ENCODE measurements around the gene TEX36.
"Not testable (repeated sequence)": the region's sequence is repeated elsewhere in the genome, so short reads cannot be mapped to it uniquely, and the experiment has no call there.

Gene TEX36

DNA sequence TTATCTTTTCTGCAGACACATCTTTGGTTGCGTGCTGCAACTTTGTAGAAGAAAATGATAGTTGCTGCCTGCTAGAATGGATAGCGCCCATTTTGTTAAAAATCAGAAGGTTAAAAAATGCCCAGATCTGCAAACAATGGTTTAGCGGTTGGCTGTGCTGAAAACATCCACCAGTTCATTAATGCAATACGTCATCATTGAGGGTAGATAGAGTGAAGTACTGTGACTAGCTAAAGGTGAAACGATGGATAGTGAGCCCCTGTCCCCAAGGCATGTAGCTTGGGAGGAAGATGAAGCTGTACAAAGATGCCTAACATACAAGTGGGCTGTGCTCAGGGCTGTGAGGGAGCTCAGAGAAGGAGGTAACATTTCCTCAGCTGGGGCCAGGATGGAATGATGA is 48.4 kb downstream of the TEX36 start:
- no peak for DNase-seq (ENCODE audit: low read depth in 2 of 2)

DNA sequence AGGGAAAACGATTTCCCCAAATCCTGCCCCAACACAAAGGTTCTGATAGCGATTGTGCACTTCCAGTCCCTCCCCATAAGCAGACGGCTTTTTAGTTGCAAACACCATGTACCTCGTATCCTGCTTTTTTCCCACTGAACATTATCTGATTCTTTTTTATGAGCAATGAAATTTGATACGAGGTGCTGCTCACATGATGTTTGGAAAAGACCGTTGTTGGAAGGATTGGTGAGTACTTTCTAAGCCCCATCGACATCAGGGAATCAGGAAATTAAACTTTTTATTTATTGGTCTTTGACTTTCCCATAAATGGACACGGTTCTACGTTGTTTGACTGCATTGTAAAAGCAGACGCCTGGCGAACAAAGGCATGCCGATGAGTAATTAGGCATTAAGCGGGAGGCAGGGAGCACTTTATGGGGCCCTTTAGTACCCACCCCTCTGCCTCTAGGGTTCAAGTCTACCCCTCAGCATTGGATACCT is 49.4 kb downstream of the TEX36 start:
- DNase-seq (ENCODE audit: low read depth in 2 of 2): no peak

DNA sequence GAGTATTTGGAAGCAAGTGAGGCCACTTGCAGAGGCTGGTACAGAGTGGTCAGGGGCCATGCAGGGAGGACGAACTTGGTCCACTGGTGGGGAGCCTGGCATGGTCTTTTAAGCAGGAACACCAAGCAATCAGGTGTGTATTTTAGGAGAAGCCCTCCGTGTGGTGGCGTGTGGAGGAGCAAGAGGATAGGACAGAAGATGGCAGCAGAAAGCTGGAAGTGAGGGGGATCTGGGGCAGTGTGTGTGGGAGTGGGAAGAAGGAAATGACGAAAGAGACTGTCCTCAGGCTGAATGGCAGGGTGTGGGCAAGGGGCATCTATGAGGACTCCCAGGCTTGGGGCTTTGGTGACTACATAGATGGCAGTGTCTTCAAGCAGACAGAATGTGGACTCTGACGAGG is 51.2 kb downstream of the TEX36 start:
- no peak for DNase-seq (ENCODE audit: low read depth in 2 of 2)

DNA sequence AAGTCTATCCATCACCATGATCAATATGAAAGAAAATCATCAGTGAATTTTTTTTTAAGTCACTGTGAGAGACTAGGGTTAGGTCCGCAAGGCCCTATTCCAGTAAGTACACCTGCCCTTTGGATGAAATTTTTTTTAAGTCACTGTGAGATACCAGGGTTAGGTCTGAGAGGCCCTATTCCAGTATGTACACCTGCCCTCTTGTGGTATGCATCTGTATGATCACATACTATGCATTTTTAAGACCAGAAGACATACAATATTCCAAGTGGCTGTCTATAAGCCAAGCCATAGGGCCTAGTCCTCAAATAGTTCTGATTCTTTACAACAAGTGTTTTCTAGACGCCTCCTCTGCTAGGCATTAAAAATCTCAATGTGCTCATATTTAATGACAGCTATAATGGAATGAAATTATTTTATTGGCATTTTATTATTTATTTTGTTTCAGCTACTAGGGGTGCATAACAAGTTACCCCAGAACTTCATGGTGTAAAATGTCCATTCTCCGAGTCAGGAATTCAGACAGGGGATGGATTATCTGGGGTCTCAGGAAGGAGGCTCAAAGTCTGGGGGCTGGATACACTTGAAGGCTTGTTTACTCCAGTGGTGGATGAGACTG is 53.1 kb downstream of the TEX36 start:
- DNase-seq (ENCODE audit: low read depth in 2 of 2): no peak

DNA sequence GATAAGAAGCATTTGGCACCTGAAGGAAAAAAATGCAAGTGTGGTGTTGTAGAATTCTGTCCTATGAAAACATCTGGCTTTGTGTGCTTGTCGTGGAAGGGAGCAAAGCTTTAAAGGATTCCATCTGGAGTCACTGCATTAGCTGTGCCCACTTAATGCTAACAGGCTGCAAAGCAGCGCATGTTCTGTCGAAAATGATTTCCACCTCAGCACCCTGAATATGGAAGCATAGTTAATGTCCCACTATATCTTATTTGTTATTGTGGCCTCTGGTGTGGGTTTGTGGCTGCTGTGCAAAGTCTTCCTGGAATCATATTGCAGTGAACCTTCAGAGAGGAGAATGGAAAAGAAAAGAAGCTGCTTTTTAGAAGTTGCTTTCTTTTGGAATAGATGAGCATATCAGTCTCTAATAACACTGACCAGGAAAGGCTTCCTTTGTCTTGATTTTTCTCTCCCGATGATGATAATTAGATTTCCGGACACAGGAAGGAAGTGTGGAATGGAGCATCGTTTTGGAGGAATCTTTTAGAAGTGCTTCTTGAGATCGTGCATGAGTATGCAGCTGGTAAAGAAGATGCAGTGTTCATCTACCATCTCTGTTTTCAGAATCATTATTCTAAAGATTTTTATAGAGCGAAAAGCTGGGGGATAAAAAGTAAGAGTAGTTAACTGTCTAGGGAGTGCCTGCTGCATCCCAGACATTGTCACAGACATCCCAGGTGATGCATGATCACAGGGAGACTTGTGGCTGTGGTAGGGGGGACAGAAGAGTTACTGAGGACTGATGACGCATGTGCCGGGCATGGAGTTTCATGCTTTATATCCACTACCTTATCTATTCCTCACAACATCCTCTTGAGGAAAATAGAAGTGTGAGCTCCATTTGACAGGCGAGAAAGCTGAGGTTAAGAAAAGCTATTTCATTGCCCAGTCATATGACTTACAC is 54.6 kb downstream of the TEX36 start:
- no peak for DNase-seq (ENCODE audit: low read depth in 2 of 2)

DNA sequence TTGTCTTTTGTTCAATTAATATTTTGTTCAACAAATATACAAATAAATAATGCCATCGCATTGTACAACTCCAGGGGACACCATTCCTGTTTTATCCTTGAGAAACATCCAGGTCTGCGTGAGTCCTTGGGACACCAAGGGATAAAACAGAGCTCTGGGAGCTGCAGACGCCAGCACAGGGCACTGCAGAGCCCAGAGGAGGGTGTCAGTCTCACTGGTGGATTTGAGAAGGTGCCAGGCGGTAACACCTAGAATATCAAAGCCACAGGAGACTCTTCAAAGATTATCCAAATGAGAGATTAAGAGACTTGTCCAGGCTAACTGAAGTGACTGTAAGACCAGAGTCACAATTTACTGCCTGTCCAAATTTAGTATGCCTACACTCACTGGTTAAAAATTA is 55.3 kb downstream of the TEX36 start:
- no peak for DNase-seq (ENCODE audit: low read depth in 2 of 2)

DNA sequence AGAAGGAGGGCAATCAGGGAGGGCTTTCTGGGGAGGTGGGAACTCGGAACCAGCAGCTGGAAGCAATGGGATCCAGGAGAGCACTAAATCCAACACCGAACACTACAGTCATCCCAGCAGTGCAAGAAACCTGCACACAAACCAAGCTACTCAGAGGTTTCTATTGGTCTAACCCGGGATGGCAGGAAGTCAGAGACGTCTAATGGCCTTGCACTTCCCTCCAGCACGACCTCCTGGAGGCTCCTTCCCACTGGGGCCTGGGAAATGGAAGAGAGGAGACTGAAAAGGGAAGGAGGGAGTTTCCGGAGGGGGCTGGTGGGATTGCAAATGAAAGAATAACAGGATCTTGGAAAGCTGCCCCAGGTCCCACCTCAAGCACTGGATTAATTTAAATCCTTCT is 56.3 kb downstream of the TEX36 start:
- no peak for DNase-seq (ENCODE audit: low read depth in 2 of 2)

DNA sequence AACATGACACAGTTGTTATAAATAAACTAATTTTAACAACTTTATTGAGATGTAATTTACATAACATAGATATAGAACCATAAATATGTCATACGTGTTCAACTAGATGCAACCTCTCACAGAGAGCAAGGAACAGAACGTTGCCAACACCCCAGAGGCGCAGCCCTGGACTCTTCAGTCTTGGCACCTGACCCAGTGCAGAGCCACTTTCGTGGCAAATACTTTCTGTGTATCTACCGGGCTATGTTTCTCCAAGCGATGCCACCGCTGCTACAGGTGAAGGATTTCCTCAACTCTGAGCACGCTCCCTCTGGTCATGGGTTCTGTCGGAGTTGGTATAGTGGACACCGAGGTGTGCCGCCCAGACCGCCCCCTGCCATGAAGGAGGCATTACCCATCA is 57.4 kb downstream of the TEX36 start:
- DNase-seq (ENCODE audit: low read depth in 2 of 2): no peak

DNA sequence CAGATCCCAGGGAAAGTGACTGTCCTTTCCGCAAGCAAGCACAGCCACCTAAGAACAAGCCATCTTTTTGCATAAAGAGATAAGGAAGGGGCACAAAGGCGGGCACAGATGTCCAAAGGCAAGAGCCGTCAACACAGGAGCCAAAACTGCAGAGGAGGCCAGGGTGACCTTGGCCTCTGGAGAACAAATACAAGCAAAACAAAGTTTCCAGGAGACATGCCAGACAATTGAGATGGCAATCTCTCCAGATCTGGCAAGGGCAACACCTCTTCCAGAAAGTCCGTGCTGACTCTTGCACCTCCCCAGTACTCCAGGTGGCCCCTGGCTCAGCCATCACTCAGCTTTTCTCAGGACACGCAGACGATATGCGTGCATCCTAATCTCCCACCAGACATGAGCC is 58.2 kb downstream of the TEX36 start:
- no peak for DNase-seq (ENCODE audit: low read depth in 2 of 2)

DNA sequence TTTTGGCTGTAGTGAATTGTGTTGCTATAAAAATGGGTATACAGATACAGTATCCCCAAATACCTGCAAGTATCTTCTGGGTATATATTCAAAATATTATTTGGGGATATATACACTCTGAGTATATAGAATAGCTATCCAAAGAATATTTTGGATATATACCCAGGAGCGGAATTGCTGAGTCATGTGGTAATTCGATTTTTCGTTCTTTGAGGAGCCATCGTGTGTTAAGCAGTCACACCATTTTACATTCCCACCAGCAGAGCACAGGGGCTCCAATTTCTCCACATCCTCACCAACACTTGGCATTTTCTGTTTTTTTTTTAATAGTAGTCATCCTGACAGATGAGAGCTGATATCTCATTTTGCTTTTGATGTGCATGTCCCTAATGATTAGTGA is 61.9 kb downstream of the TEX36 start:
- DNase-seq (ENCODE audit: low read depth in 2 of 2): no peak

DNA sequence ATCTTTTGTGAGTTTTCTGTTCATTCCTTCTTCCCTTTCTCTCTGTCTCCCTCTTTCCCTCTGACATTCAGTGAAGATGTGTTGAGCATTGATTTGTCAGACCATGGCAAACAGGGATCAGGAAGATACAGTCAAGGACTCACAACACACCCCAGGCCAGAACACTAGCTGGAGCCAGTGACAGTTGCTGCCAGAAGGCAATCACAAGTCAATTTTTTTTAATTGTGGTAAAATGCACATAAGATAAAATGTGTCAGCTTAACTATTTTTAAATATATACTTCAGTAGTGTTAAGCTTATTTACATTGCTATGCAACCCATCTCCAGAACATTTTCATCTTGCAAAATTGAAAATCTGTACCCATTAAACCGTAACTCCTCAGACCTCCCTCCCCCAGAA is 62.6 kb downstream of the TEX36 start:
- DNase-seq (ENCODE audit: low read depth in 2 of 2): no peak

DNA sequence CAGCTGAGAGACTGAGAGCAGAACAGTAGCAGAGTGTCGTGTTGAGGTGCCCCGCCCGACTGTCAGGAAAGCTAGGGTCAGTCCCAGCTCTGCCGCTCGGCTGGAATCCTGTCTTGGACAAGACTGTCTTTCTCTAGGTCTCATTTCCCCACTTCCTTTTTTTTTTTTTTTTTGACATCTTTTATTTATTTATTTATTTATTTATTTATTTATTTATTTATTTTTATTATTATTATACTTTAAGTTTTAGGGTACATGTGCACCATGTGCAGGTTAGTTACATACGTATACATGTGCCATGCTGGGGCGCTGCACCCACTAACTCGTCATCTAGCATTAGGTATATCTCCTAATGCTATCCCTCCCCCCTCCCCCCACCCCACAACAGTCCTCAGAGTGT is 69.9 kb downstream of the TEX36 start:
- DNase-seq (ENCODE audit: low read depth in 2 of 2): not testable (repeated sequence)

DNA sequence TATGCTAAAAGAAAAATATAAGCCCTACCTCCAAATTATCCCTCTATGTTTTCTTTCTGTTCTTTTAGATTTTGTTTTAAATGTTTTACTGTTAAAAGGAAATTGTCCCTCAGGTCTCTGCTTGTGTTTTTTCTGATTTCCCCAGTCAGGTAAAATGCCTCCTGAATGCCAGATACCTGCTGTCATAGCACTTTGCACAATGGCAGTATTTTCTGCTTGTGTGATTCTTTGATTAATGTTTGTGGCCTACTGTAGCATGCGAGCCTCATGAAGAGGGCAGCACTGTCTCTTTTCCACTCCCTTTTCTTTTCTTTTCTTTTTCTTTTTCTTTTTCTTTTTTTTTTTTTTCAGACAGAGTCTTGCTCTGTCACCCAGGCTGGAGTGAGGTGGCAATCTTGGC is 71.2 kb downstream of the TEX36 start:
- DNase-seq (ENCODE audit: low read depth in 2 of 2): no peak

DNA sequence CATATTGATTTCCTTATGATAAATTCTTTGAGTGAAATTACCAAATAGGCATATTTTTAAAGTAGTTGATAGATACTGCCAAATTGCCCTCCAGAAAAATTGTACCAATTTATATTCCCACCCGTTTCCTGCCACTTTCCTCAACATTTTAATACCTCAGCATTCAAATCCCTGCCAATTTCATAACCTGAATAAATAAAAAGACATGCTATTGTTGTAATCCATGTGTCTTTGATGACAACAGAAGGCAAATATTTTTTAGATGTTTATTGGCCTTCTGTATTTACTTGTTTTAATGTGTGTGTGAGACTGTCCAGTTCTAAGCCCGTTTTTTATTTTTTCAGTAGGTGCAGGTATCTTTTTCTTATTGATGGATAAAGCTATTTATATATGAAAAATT is 71.7 kb downstream of the TEX36 start:
- no peak for DNase-seq (ENCODE audit: low read depth in 2 of 2)

DNA sequence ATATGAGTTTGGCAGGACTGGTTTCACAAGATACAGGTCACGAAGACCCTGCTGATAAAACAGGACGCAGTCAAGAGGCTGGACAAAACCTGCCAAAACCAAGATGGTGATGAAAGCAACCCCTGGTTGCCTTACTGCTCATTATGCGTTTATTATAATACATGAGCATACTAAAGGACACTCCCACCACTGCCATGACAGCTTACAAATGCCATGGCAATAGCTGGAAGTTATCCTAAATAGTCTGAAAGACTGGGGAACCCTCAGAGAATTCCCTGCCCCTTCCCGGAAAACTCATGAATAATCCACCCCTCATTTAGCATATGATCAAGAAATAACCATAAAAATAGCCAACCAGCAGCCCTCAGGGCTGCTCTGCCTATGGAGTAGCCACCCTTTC is 73.1 kb downstream of the TEX36 start:
- no peak for DNase-seq (ENCODE audit: low read depth in 2 of 2)

DNA sequence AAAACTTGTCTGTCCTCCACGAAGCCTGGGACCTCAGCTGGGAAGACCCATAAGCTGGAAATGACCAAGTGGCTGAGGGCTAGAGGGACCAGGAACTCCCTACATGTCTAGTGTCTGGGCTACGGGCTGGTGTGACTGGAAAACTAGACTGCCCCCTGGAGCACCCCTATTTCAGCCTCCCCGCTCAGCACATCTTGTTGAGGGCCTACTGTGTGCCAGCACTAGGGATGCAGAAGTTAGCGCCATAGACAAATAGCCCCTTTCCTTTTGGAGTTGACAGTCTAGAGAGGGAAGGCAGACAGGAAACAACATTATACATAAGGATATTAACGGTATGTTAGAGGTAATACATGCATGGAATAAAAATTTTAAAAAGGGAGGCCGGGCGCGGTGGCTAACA is 74.5 kb downstream of the TEX36 start:
- no peak for DNase-seq (ENCODE audit: low read depth in 2 of 2)

DNA sequence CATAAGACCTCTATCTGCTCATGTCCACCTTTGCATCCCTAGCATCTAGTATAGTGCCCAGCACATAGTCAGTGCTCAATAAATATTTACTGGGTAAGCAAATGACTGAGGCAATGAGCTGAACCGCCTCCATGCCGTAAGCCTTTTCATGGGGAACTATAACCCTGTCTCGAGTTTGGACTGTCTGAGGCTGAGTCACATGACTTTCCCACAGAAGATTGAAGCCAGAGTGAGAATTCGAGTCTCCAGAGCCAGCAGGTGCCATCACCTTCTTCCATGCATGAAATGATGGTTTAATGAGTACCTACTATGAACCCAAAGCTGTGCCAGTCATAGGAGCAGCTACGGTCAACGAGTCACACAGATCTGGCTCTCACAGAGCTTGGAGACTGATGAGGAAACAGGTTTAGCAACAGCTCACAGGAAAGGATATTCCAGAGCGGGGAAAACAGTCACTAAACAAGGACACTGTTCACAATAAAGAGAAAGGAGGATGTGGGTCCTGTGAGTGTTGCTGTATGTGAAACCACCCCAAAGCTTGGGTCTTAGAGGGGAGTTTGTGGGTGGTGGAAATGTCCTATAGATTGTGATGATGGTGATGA is 75.2 kb downstream of the TEX36 start:
- DNase-seq (ENCODE audit: low read depth in 2 of 2): no peak

DNA sequence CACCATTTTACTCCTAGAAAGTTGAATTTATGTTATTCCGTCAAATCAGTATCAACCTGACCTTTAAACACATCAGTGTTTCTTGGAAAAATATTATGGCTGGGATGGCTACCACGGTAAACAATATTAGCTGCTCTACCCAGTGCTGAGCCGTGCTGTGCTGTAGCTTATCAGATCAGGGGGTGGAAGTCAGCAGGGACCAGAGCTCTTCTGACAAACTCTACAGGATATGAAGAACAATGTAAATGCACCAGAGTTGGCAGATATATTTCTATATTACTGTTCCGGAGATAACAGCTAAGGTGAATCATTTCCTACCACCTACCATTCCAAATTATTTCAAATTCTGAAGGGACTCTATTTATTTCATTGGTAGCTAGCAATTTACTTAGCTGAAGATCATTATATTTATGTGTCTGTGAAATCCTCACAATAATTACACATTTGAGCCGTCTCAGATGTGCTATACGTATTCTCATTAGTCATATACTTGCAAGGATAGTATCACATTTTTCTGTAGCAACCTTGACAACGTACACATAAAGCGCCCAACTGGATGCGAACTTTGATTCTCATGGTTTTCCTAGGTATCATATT is 76.5 kb downstream of the TEX36 start:
- no peak for DNase-seq (ENCODE audit: low read depth in 2 of 2)

Data from stimulated activated CD4-positive, alpha-beta T cell treated with anti-CD3 and anti-CD28 coated beads, Interleukin-1b, Interleukin-23, amount 100 ng/mL, for 1 hour (primary cell).